H9 (cell line): ENCODE measurements around the gene ERFL. TPM values are rescaled to one million over a fixed set of nuclear protein-coding genes. Genes with fewer than 3 reads are reported as not detected.
A peak's percentile ranks its signal among the peaks of the same experiment; 100 is the strongest.

ENCODE experiments used
- DNase-seq: peaks from one replicate; pipeline ENCODE4 v3.0.0-alpha.2; 2017
- H2AFZ ChIP-seq: one replicate; pipeline ENCODE4 v1.6.1; 2013; ENCODE audit warnings: mild to moderate bottlenecking, low read length, control low read depth, moderate library complexity
- H2AK5ac ChIP-seq: 2 replicates; pipeline ENCODE4 v1.6.1; 2013; ENCODE audit warnings: low read length, control low read depth, mixed read lengths; ENCODE audit not compliant: insufficient read length
- H2BK120ac ChIP-seq: one replicate; pipeline ENCODE4 v1.6.1; 2013; ENCODE audit warnings: low read depth, mild to moderate bottlenecking, low read length, control low read depth, inconsistent platforms; ENCODE audit not compliant: poor library complexity, severe bottlenecking
- H2BK12ac ChIP-seq: 2 replicates; pipeline ENCODE4 v1.6.1; 2013; ENCODE audit warnings: low read length, control low read depth, mixed read lengths, low read depth; ENCODE audit not compliant: insufficient read length
- H2BK15ac ChIP-seq: 2 replicates; pipeline ENCODE4 v1.6.1; 2013; ENCODE audit warnings: low read depth, low read length, control low read depth
- H2BK20ac ChIP-seq: one replicate; pipeline ENCODE4 v1.6.1; 2013; ENCODE audit warnings: low read depth, mild to moderate bottlenecking, low read length, control low read depth, inconsistent platforms; ENCODE audit not compliant: poor library complexity, severe bottlenecking
- H2BK5ac ChIP-seq: 2 replicates; pipeline ENCODE4 v1.6.1; 2013; ENCODE audit warnings: low read length, control low read depth, mixed read lengths; ENCODE audit not compliant: insufficient read length
- H3K14ac ChIP-seq: 2 replicates; pipeline ENCODE4 v1.6.1; 2013; ENCODE audit warnings: low read length, control low read depth; ENCODE audit not compliant: insufficient read depth
- H3K18ac ChIP-seq: 2 replicates; pipeline ENCODE4 v1.6.1; 2013; ENCODE audit warnings: low read depth, mild to moderate bottlenecking, mixed read lengths, low read length, control low read depth; ENCODE audit not compliant: insufficient read length
- H3K23ac ChIP-seq: 2 replicates; pipeline ENCODE4 v1.6.1; 2013; ENCODE audit warnings: low read length, control low read depth, mixed read lengths, low read depth; ENCODE audit not compliant: insufficient read length
- H3K23me2 ChIP-seq: 2 replicates; pipeline ENCODE4 v1.6.1; 2013; ENCODE audit warnings: low read depth, mild to moderate bottlenecking, mixed read lengths, low read length, control low read depth; ENCODE audit not compliant: insufficient read length, poor library complexity, severe bottlenecking
- H3K27ac ChIP-seq: 2 replicates; pipeline ENCODE4 v1.5.1; 2013; ENCODE audit warnings: low read length, control low read depth, mixed read lengths, low read depth; ENCODE audit not compliant: insufficient read length
- H3K27me3 ChIP-seq: 2 replicates; pipeline ENCODE4 v1.6.1; 2013; ENCODE audit warnings: low read length, control low read depth, inconsistent platforms; ENCODE audit not compliant: insufficient read depth
- H3K4ac ChIP-seq: 2 replicates; pipeline ENCODE4 v1.6.1; 2013; ENCODE audit warnings: low read depth, mild to moderate bottlenecking, control low read depth, inconsistent platforms, low read length, moderate library complexity
- H3K4me1 ChIP-seq: 2 replicates; pipeline ENCODE4 v1.6.1; 2013; ENCODE audit warnings: low read length, control low read depth, inconsistent platforms; ENCODE audit not compliant: insufficient read depth
- H3K4me2 ChIP-seq: 2 replicates; pipeline ENCODE4 v1.6.1; 2013; ENCODE audit warnings: low read length, control low read depth, mixed read lengths; ENCODE audit not compliant: insufficient read length, insufficient read depth
- H3K56ac ChIP-seq: 2 replicates; pipeline ENCODE4 v1.6.1; 2013; ENCODE audit warnings: low read depth, mild to moderate bottlenecking, mixed read lengths, low read length, control low read depth; ENCODE audit not compliant: insufficient read length
- H3K79me1 ChIP-seq: 2 replicates; pipeline ENCODE4 v1.6.1; 2013; ENCODE audit warnings: low read depth, mild to moderate bottlenecking, moderate library complexity, low read length, control low read depth, inconsistent platforms; ENCODE audit not compliant: insufficient read depth, poor library complexity, severe bottlenecking
- H3K79me2 ChIP-seq: 2 replicates; pipeline ENCODE4 v1.6.1; 2013; ENCODE audit warnings: low read length, control low read depth, inconsistent platforms; ENCODE audit not compliant: insufficient read depth
- H3K9ac ChIP-seq: 2 replicates; pipeline ENCODE4 v1.6.1; 2013; ENCODE audit warnings: low read length, control low read depth, mixed read lengths; ENCODE audit not compliant: insufficient read length; ENCODE audit errors: extremely low read depth
- H3K9me3 ChIP-seq: one replicate; pipeline ENCODE4 v1.6.1; 2013; ENCODE audit warnings: low read depth, low read length, inconsistent platforms; ENCODE audit not compliant: control insufficient read depth
- H3T11ph ChIP-seq: one replicate; pipeline ENCODE4 v1.6.1; 2013; ENCODE audit warnings: mild to moderate bottlenecking, low read length, control low read depth, inconsistent platforms
- H4K20me1 ChIP-seq: one replicate; pipeline ENCODE4 v1.6.1; 2013; ENCODE audit not compliant: control insufficient read depth, insufficient read length, insufficient read depth
- H4K5ac ChIP-seq: 2 replicates; pipeline ENCODE4 v1.6.1; 2013; ENCODE audit warnings: low read depth, mild to moderate bottlenecking, mixed read lengths, low read length, control low read depth; ENCODE audit not compliant: insufficient read length
- H4K8ac ChIP-seq: replicated peaks from 2 replicates; pipeline ENCODE4 v1.6.1; 2013; ENCODE audit warnings: low read length, control low read depth, mixed read lengths, low read depth; ENCODE audit not compliant: insufficient read length
- H4K91ac ChIP-seq: 2 replicates; pipeline ENCODE4 v1.6.1; 2013; ENCODE audit warnings: low read depth, mild to moderate bottlenecking, moderate library complexity, mixed read lengths, low read length, control low read depth; ENCODE audit not compliant: insufficient read length
- H3K27ac Mint-ChIP-seq, 3 experiments: 2 replicates in 2 of 3; 3 replicates in 1 of 3; pipeline ENCODE4 v1.8.0; 2020 to 2021; ENCODE audit warnings: mixed read lengths in 3 of 3, mild to moderate bottlenecking in 1 of 3, moderate library complexity in 1 of 3
- H3K27me3 Mint-ChIP-seq: 2 replicates; pipeline ENCODE4 v1.8.0; 2021; ENCODE audit warnings: low read depth, mild to moderate bottlenecking, moderate library complexity, mixed read lengths
- H3K36me3 Mint-ChIP-seq, 3 experiments: 2 replicates in 2 of 3; 3 replicates in 1 of 3; pipeline ENCODE4 v1.8.0; 2020 to 2021; ENCODE audit warnings: low read depth in 3 of 3, mixed read lengths in 3 of 3; ENCODE audit not compliant: insufficient read depth in 1 of 3
- H3K4me1 Mint-ChIP-seq, 2 experiments: 2 replicates each; pipeline ENCODE4 v1.8.0; 2020; ENCODE audit warnings: mixed read lengths in 2 of 2
- H3K4me3 Mint-ChIP-seq, 2 experiments: 2 replicates in 1 of 2; 3 replicates in 1 of 2; pipeline ENCODE4 v1.8.0; 2020 to 2021; ENCODE audit warnings: mild to moderate bottlenecking in 2 of 2, mixed read lengths in 2 of 2, moderate library complexity in 1 of 2
- H3K9me3 Mint-ChIP-seq, 2 experiments: 2 replicates in 1 of 2; 3 replicates in 1 of 2; pipeline ENCODE4 v1.8.0; 2020; ENCODE audit warnings: mild to moderate bottlenecking in 2 of 2, mixed read lengths in 2 of 2, moderate library complexity in 1 of 2
- CTCF ChIP-seq: fragments of 200-600 bp; sonication (generic); conservative IDR thresholded peaks from 3 replicates; pipeline ENCODE4 v1.8.0; 2021; ENCODE audit warnings: antibody characterized with exemption, mild to moderate bottlenecking
- WGBS: extraction: QIAGEN DNeasy Blood & Tissue Kit; methylation state at CpG from one replicate; pipeline ENCODE4 v1.1.7; 2013; ENCODE audit warnings: missing lambda C conversion rate, low lambda C conversion rate, mixed read lengths; ENCODE audit not compliant: insufficient read length; ENCODE audit errors: extremely low coverage; 5-methylcytosine and 5-hydroxymethylcytosine counted together
- total RNA-seq: library from RNA; stranded (reverse); gene quantifications from 2 replicates; pipeline ENCODE4 v1.2.1, GENCODE V29; 2021

ERFL gene
- total RNA-seq, 1 experiment from 2014 or later, result 0.22 TPM

- Histone ChIP-seq H2AK5ac (no peak overlapping the region), H3K18ac (no peak overlapping the region), H2BK15ac (no peak overlapping the region), H2AFZ (no peak overlapping the region), H3K4me2 (no peak overlapping the region), H3K79me1 (no peaks in the 10 kb centered on the region), H3K27me3 (no peaks in the 10 kb centered on the region), H2BK12ac (no peak overlapping the region), H3K4ac (no peak overlapping the region), H3K4me1 (no peaks in the 10 kb centered on the region; the same call in 1 of the 2 replicates), H3K27ac (no peak overlapping the region), H3K9ac (no peak overlapping the region), H3K56ac (no peak overlapping the region), H3K23me2 (no peaks in the 10 kb centered on the region), H4K5ac (no peak overlapping the region), H3K79me2 (0 out of 2 replicates have a peak, but pooled peaks cover 2% of the 10 kb centered on the region), H4K91ac (no peak overlapping the region), H4K8ac (no peak overlapping the region), H2BK5ac (no peak overlapping the region), H2BK120ac (no peak overlapping the region), H3K23ac (no peak overlapping the region), H4K20me1 (no peaks in the 10 kb centered on the region), H2BK20ac (no peak overlapping the region), H3K14ac (no peak overlapping the region), H3T11ph (no peak overlapping the region), H3K9me3 (no peaks in the 10 kb centered on the region)
- no peak overlapping the region; a peak in 1 of 5 replicates for H3K4me3 Mint-ChIP-seq
- H3K4me1 Mint-ChIP-seq, result peaks cover 0 to 32% of the 10 kb centered on the region in 2 experiments; a peak in 2 of 4 replicates
- H3K27ac Mint-ChIP-seq, result peak overlapping the region in 2 of 3 experiments; percentile 32 to 46; a peak in 2 of 7 replicates
- peak; percentile 57 for TF ChIP-seq CTCF
- H3K36me3 Mint-ChIP-seq, result peaks cover 11 to 40% (median 36%) of the 10 kb centered on the region in 3 experiments; a peak in 6 of 7 replicates
- no CpG with 5 or more reads among the region's 19 CpGs for WGBS
- no peaks in the 10 kb centered on the region for H3K9me3 Mint-ChIP-seq
- no peaks in the 10 kb centered on the region; the same call in 1 of the 2 replicates for H3K27me3 Mint-ChIP-seq
- no peak for DNase-seq
Measured at GRCh38 chr19:41895745-41896580, 32.3 kb downstream of the ERFL start.
